HEK293 (cell line): ENCODE results near the gene RHOD.
A peak's percentile ranks its signal among the peaks of the same experiment; 100 is the strongest.

Experiments used
- CTCF ChIA-PET: fragments of 350-600 bp; formaldehyde crosslinking; extraction: SDS; loops from one replicate; lab custom pipeline; 2021; ENCODE audit warnings: antibody characterized with exemption; lab: Yijun Ruan, JAX
- POLR2A ChIA-PET: fragments of 300-600 bp; formaldehyde crosslinking; extraction: SDS; loops from one replicate; lab custom pipeline; 2020; ENCODE audit warnings: antibody characterized with exemption, inconsistent platforms; lab: Yijun Ruan, JAX
- H3K27ac ChIP-seq: fragments of 200-500 bp; sonication (Bioruptor generic); 2 replicates; pipeline ENCODE4 v1.5.1; 2014; ENCODE audit warnings: low read depth, low read length, control low read depth, inconsistent platforms; ENCODE audit errors: extremely low read depth
- H3K36me3 ChIP-seq, 2 experiments: fragments of 200-500 bp in 1 of 2; sonication (Bioruptor generic) in 1 of 2; 1 replicate in 1 of 2; 2 replicates in 1 of 2; pipeline ENCODE4 v1.5.1; 2014 to 2017; ENCODE audit warnings: inconsistent platforms in 2 of 2, low read length in 2 of 2; ENCODE audit not compliant: control insufficient read depth in 2 of 2, insufficient read depth in 1 of 2
- H3K4me1 ChIP-seq: fragments of 200-500 bp; sonication (Bioruptor generic); 2 replicates; pipeline ENCODE4 v1.5.1; 2014; ENCODE audit warnings: mild to moderate bottlenecking, low read length, inconsistent platforms; ENCODE audit not compliant: control insufficient read depth, insufficient read depth
- H3K4me3 ChIP-seq: 2 replicates; pipeline ENCODE4 v1.5.1; 2011; ENCODE audit warnings: low read depth, mild to moderate bottlenecking, control low read depth, low read length, moderate library complexity
- H3K9me3 ChIP-seq: fragments of 200-500 bp; sonication (Bioruptor generic); 2 replicates; pipeline ENCODE4 v1.5.1; 2014; ENCODE audit warnings: low read depth, low read length, inconsistent platforms; ENCODE audit not compliant: control insufficient read depth, insufficient read depth
- ELK4 ChIP-seq: IDR thresholded peaks from 2 replicates; pipeline ENCODE4 v1.6.1; 2011; ENCODE audit warnings: mild to moderate bottlenecking, low read depth, low read length, borderline replicate concordance
- GLIS1 ChIP-seq: fragments of 450-650 bp; formaldehyde crosslinking; IDR thresholded peaks from 2 replicates; pipeline ENCODE4 v1.5.1; 2016; ENCODE audit warnings: missing biosample characterization, missing genetic modification characterization
- PRDM2 ChIP-seq: fragments of 450-650 bp; formaldehyde crosslinking; IDR thresholded peaks from 2 replicates; pipeline ENCODE4 v1.5.1; 2016; ENCODE audit warnings: missing biosample characterization, missing genetic modification characterization, borderline replicate concordance
- YY2 ChIP-seq: fragments of 450-650 bp; formaldehyde crosslinking; IDR thresholded peaks from 2 replicates; pipeline ENCODE4 v1.5.1; 2016; ENCODE audit warnings: missing biosample characterization, missing genetic modification characterization
- ZBTB1 ChIP-seq: fragments of 450-650 bp; formaldehyde crosslinking; IDR thresholded peaks from 2 replicates; pipeline ENCODE4 v1.5.1; 2016; ENCODE audit warnings: missing biosample characterization, missing genetic modification characterization
- ZBTB20 ChIP-seq: fragments of 450-650 bp; formaldehyde crosslinking; IDR thresholded peaks from 2 replicates; pipeline ENCODE4 v1.5.1; 2016; ENCODE audit warnings: missing biosample characterization, missing genetic modification characterization
- ZNF114 ChIP-seq: fragments of 450-650 bp; formaldehyde crosslinking; IDR thresholded peaks from 2 replicates; pipeline ENCODE4 v1.5.0; 2017; ENCODE audit warnings: missing biosample characterization, missing genetic modification characterization
- ZNF121 ChIP-seq: fragments of 450-650 bp; formaldehyde crosslinking; IDR thresholded peaks from 2 replicates; pipeline ENCODE4 v1.5.1; 2016; ENCODE audit warnings: missing biosample characterization, missing genetic modification characterization
- ZNF132 ChIP-seq: fragments of 450-650 bp; formaldehyde crosslinking; IDR thresholded peaks from 2 replicates; pipeline ENCODE4 v1.5.1; 2017; ENCODE audit warnings: missing biosample characterization, missing genetic modification characterization, borderline replicate concordance
- ZNF148 ChIP-seq: fragments of 450-650 bp; formaldehyde crosslinking; IDR thresholded peaks from 2 replicates; pipeline ENCODE4 v1.5.0; 2017; ENCODE audit warnings: missing biosample characterization, missing genetic modification characterization, borderline replicate concordance
- ZNF24 ChIP-seq: fragments of 450-650 bp; formaldehyde crosslinking; IDR thresholded peaks from 2 replicates; pipeline ENCODE4 v1.5.1; 2016; ENCODE audit warnings: missing biosample characterization, missing genetic modification characterization
- ZNF335 ChIP-seq: fragments of 450-650 bp; formaldehyde crosslinking; conservative IDR thresholded peaks from 2 replicates; pipeline ENCODE4 v1.5.1; 2016; ENCODE audit warnings: missing biosample characterization, missing genetic modification characterization
- ZNF449 ChIP-seq: fragments of 450-650 bp; formaldehyde crosslinking; IDR thresholded peaks from 2 replicates; pipeline ENCODE4 v1.5.1; 2017; ENCODE audit warnings: missing biosample characterization, mild to moderate bottlenecking, missing genetic modification characterization, moderate library complexity
- ZNF664 ChIP-seq: fragments of 450-650 bp; formaldehyde crosslinking; IDR thresholded peaks from 2 replicates; pipeline ENCODE4 v1.5.1; 2016; ENCODE audit warnings: missing biosample characterization, missing genetic modification characterization
- ZNF747 ChIP-seq: fragments of 450-650 bp; formaldehyde crosslinking; IDR thresholded peaks from 2 replicates; pipeline ENCODE4 v1.5.1; 2016; ENCODE audit warnings: missing biosample characterization, missing genetic modification characterization
- ZNF830 ChIP-seq: fragments of 450-650 bp; IDR thresholded peaks from 2 replicates; pipeline ENCODE4 v1.5.0; 2018; ENCODE audit warnings: missing biosample characterization, missing genetic modification characterization, low read depth, mild to moderate bottlenecking, moderate library complexity
- ZSCAN30 ChIP-seq: fragments of 450-650 bp; IDR thresholded peaks from 2 replicates; pipeline ENCODE4 v1.5.1; 2018; ENCODE audit warnings: missing biosample characterization, mild to moderate bottlenecking, missing genetic modification characterization, moderate library complexity

RHOD gene

GRCh38 chr11:67060111-67060522, 3.5 kb downstream of the RHOD start (continued):
- TF ChIP-seq PRDM2 (tag by site-specific recombination) (no peak), ZNF148 (tag by site-specific recombination) (no peak), ZNF449 (tag by site-specific recombination) (no peak), ZNF114 (no peak)

GRCh38 chr11:67062526-67063373, 6.1 kb downstream of the RHOD start:
- H3K4me1 ChIP-seq = no peaks in the 10 kb centered on the region
- no peaks in the 10 kb centered on the region for H3K9me3 ChIP-seq
- H3K4me3 ChIP-seq = no peak overlapping the region
- POLR2A ChIA-PET = no interaction called here
- TF ChIP-seq ZNF121 (tag by site-specific recombination) (peak; percentile 94), GLIS1 (tag by site-specific recombination) (no peak)
- H3K36me3 ChIP-seq = no peaks in the 10 kb centered on the region
- CTCF ChIA-PET = interaction anchor here (0.6 to 1.9 kb wide), 5 partner anchors 9 to 200 kb away, joined by 3 to 5 read pairs (median 4); no protein-coding TSS in a partner anchor
- no peak overlapping the region for H3K27ac ChIP-seq

- no peak overlapping the region for H3K4me3 ChIP-seq
- H3K4me1 ChIP-seq = no peaks in the 10 kb centered on the region
- H3K9me3 ChIP-seq = no peaks in the 10 kb centered on the region
- CTCF ChIA-PET = interaction anchor here (0.9 to 2.6 kb wide), 2 partner anchors 12 to 16 kb away, joined by 4 to 13 read pairs; no protein-coding TSS in a partner anchor
- no peaks in the 10 kb centered on the region for H3K36me3 ChIP-seq
- POLR2A ChIA-PET = no interaction called here
- H3K27ac ChIP-seq = no peak overlapping the region
- no peak for TF ChIP-seq ZNF747 (tag by site-specific recombination)
- no peak for TF ChIP-seq ZNF132
- no peak for TF ChIP-seq ZNF24
- no peak for TF ChIP-seq ZBTB20 (tag by site-specific recombination)
- TF ChIP-seq YY2 (tag by site-specific recombination) = no peak
- no peak for TF ChIP-seq ZBTB1 (tag by site-specific recombination)
- no peak for TF ChIP-seq ZNF335 (tag by site-specific recombination)
- no peak for TF ChIP-seq ZNF830 (tag by site-specific recombination)
- no peak for TF ChIP-seq ZNF664 (tag by site-specific recombination)
- TF ChIP-seq ZSCAN30 (tag by site-specific recombination) = no peak
- no peak for TF ChIP-seq ELK4
- TF ChIP-seq, all 188 proteins: peak for 0
Observed at GRCh38 chr11:67066333-67066709, 9.7 kb downstream of the RHOD start.
